ENCODE results near the gene RPL9.
"Not testable (repeated sequence)": the region's sequence is repeated elsewhere in the genome, so short reads cannot be mapped to it uniquely, and the experiment has no call there.

RPL9 gene

GRCh38 chr4:39458505-39459300 lies at the start of gene RPL9, which contains the start of gene LIAS:
Gene RPL9 (minus strand): TSS chr4:39458922. CDS start chr4:39458439, 483 bp downstream.
Gene LIAS (plus strand): TSS chr4:39459056. CDS start chr4:39459118, 62 bp downstream.
- peak; percentile 91 for FAIRE-seq

GRCh38 chr4:39505581-39505980 lies 46.9 kb upstream of the RPL9 start:
- no peak for FAIRE-seq

- FAIRE-seq, result no peak
These were observed 45.8 kb upstream of the RPL9 start for GRCh38 chr4:39504538-39504937.

- not testable (repeated sequence) for FAIRE-seq
These were observed 43.9 kb upstream of the RPL9 start for GRCh38 chr4:39502664-39503035.

- no peak for FAIRE-seq
These were observed 43.4 kb upstream of the RPL9 start for GRCh38 chr4:39502019-39502663.

GRCh38 chr4:39498727-39499020 lies 40.0 kb upstream of the RPL9 start:
- FAIRE-seq, result no peak

- FAIRE-seq, result no peak
These were observed 39.4 kb upstream of the RPL9 start for GRCh38 chr4:39497909-39498726.

GRCh38 chr4:39495446-39496213 lies 36.9 kb upstream of the RPL9 start:
- no peak for FAIRE-seq

GRCh38 chr4:39494354-39494753 lies 35.6 kb upstream of the RPL9 start:
- no peak for FAIRE-seq

GRCh38 chr4:39490322-39490721 lies 31.6 kb upstream of the RPL9 start:
- FAIRE-seq, result no peak

GRCh38 chr4:39486221-39486804 lies 27.6 kb upstream of the RPL9 start:
- no peak for FAIRE-seq

- no peak for FAIRE-seq
These were observed 26.0 kb upstream of the RPL9 start for GRCh38 chr4:39484582-39485272.

- FAIRE-seq, result no peak
These were observed 22.4 kb upstream of the RPL9 start for GRCh38 chr4:39480902-39481695.

GRCh38 chr4:39480251-39480650 lies 21.5 kb upstream of the RPL9 start:
- no peak for FAIRE-seq

- FAIRE-seq, result no peak
These were observed 17.6 kb upstream of the RPL9 start for GRCh38 chr4:39476187-39476895.

- no peak for FAIRE-seq
These were observed 13.7 kb upstream of the RPL9 start for GRCh38 chr4:39472396-39472795.

- no peak for FAIRE-seq
These were observed 11.7 kb upstream of the RPL9 start for GRCh38 chr4:39470402-39470801.

GRCh38 chr4:39469429-39470077 lies 10.8 kb upstream of the RPL9 start:
- FAIRE-seq, result peak; percentile 98

- FAIRE-seq, result no peak
These were observed 8.7 kb upstream of the RPL9 start for GRCh38 chr4:39467464-39467863.

GRCh38 chr4:39466747-39467146 lies 8.0 kb upstream of the RPL9 start:
- no peak for FAIRE-seq
